ENCODE measurements around the gene TMCC2. TPM values are rescaled to one million over a fixed set of nuclear protein-coding genes. Genes with fewer than 3 reads are reported as not detected.

Gene TMCC2
- total and polyA plus RNA-seq, 2 of the 8 experiments (the other 6 are each of a cell fraction or from before 2014, with no cell fraction given): 6.7 to 6.8 TPM

- TF ChIP-seq, protein P1, sequence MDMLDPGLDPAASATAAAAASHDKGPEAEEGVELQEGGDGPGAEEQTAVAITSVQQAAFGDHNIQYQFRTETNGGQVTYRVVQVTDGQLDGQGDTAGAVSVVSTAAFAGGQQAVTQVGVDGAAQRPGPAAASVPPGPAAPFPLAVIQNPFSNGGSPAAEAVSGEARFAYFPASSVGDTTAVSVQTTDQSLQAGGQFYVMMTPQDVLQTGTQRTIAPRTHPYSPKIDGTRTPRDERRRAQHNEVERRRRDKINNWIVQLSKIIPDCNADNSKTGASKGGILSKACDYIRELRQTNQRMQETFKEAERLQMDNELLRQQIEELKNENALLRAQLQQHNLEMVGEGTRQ (IDR thresholded peaks at IDR 0.05; ENCODE audit: low read length): 0 out of 2 replicates have a peak, but pooled peaks have one; percentile 10
- TF ChIP-seq CHD7 (IDR thresholded peaks at IDR 0.05; ENCODE audit: insufficient replicate concordance, low read length) (no peak), TAF1 (IDR thresholded peaks at IDR 0.05; ENCODE audit: low read depth, low read length) (peak; percentile 92), PHF8 (conservative IDR thresholded peaks at IDR 0.05; ENCODE audit: low read depth, low read length) (peak; percentile 96), GABPA (IDR thresholded peaks at IDR 0.05; ENCODE audit: borderline replicate concordance, insufficient read depth, low read length) (peak; percentile 86; the same call in 1 of the 2 replicates)
These were observed 16.4 kb upstream of the TMCC2 start, which contains the start of gene DSTYK (continued) for GRCh38 chr1:205211169-205211838.

Measured in H1 (cell line).